K562 (cell line): Measurements from ENCODE around the gene ARHGAP24. TPM values are rescaled to one million over a fixed set of nuclear protein-coding genes. Genes with fewer than 3 reads are reported as not detected.

Source experiments
- JUN ChIP-seq, 2 experiments: sonication (generic) in 1 of 2; formaldehyde crosslinking in 1 of 2; IDR thresholded peaks; 2 replicates each; pipeline versions ENCODE4 v1.6.1 to v1.8.0; 2012 to 2022; ENCODE audit warnings: borderline replicate concordance in 2 of 2, mild to moderate bottlenecking in 2 of 2, improper control_type of control experiment in 1 of 2, low read depth in 1 of 2, low read length in 1 of 2, missing genetic modification reagents in 1 of 2
- MAFF ChIP-seq: IDR thresholded peaks from 2 replicates; pipeline ENCODE4 v1.6.1; 2012; ENCODE audit warnings: low read length, improper control_type of control experiment
- MCM2 ChIP-seq: fragments of 450-650 bp; IDR thresholded peaks from 2 replicates; pipeline ENCODE4 v1.6.1; 2017; ENCODE audit warnings: low read depth, mild to moderate bottlenecking
- NUFIP1 ChIP-seq: fragments of 450-650 bp; IDR thresholded peaks from 2 replicates; pipeline ENCODE4 v1.6.1; 2018; ENCODE audit not compliant: partially characterized antibody
- TAF15 ChIP-seq: fragments of 200-400 bp; formaldehyde crosslinking; IDR thresholded peaks from 2 replicates; pipeline ENCODE4 v1.6.1; 2017; ENCODE audit warnings: mild to moderate bottlenecking, low read depth, low read length, moderate library complexity
- polyA plus RNA-seq, 8 experiments: library from polyadenylated mRNA; depleted of rRNA in 4 of 8; stranded (reverse) in 5 of 8; unstranded in 3 of 8; fragments of >200 nt; fragmentation: Nextera tagmentation in 2 of 8; fragmentation: Illumina TruSeq in 1 of 8; extraction: Ambion mirVana in 2 of 8; extraction: Trizol in 1 of 8; gene quantifications; 2 replicates each; pipeline versions ENCODE4 v1.2.1 to v1.2.3, GENCODE V29; 2011 to 2014; ENCODE audit warnings: inconsistent platforms in 1 of 8, missing spikeins in 1 of 8
- total RNA-seq, 7 experiments: library from RNA; depleted of rRNA in 6 of 7; stranded (reverse); fragments of >200 nt in 6 of 7; fragmentation: Illumina TruSeq in 2 of 7; extraction: Trizol in 2 of 7; gene quantifications; 2 replicates each; pipeline versions ENCODE4 v1.2.1 to v1.2.3, GENCODE V29; 2011 to 2021; ENCODE audit warnings: low replicate concordance in 1 of 7
- TF ChIP-seq, protein P1 (sequence below): fragments of 450-650 bp; formaldehyde crosslinking; IDR thresholded peaks from 2 replicates; pipeline ENCODE4 v1.4.0; 2020; ENCODE audit warnings: mild to moderate bottlenecking, moderate library complexity
- TF ChIP-seq, protein P2 (sequence below), 2 experiments: fragments of 450-650 bp; IDR thresholded peaks; 2 replicates each; pipeline ENCODE4 v1.6.1; 2016; ENCODE audit warnings: mild to moderate bottlenecking in 2 of 2, borderline replicate concordance in 1 of 2, low read depth in 1 of 2, moderate library complexity in 1 of 2
- TF ChIP-seq, protein P3 (sequence below): sonication (generic); formaldehyde crosslinking; IDR thresholded peaks from 2 replicates; pipeline ENCODE4 v1.4.0; 2020; ENCODE audit warnings: mild to moderate bottlenecking, missing genetic modification reagents
- TF ChIP-seq, protein P4 (sequence below): fragments of 450-650 bp; formaldehyde crosslinking; IDR thresholded peaks from 2 replicates; pipeline ENCODE4 v1.4.0; 2020; ENCODE audit warnings: mild to moderate bottlenecking, moderate library complexity

ARHGAP24 gene
- total and polyA plus RNA-seq, 9 of the 15 experiments (the other 6 are each of a cell fraction or from before 2014, with no cell fraction given) = 8.0 to 22.6 (median 14.0) TPM

DNA sequence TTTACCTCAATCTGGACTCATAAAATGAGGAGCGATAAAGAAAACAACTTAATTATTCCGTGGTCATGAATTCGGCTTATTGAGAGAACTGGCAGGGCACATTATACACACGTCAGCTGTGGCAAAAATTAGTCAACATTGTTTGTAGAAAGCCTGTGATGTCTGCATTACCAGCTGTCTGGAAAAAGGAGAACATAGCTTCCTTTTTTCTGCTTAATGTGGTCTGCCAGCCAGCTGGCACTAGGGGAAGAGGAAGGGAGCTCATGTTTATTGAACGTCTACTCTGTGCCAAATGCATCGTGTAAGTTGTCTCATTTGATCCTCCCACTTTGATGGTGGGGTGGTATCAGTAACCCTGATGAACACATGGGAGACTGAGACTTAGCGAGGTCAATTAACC lies 367.6 kb downstream of the ARHGAP24 start (continued):
- TF ChIP-seq, protein P1, sequence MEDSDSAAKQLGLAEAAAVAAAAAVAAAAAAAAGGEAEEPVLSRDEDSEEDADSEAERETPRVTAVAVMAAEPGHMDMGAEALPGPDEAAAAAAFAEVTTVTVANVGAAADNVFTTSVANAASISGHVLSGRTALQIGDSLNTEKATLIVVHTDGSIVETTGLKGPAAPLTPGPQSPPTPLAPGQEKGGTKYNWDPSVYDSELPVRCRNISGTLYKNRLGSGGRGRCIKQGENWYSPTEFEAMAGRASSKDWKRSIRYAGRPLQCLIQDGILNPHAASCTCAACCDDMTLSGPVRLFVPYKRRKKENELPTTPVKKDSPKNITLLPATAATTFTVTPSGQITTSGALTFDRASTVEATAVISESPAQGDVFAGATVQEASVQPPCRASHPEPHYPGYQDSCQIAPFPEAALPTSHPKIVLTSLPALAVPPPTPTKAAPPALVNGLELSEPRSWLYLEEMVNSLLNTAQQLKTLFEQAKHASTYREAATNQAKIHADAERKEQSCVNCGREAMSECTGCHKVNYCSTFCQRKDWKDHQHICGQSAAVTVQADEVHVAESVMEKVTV (CRISPR knock-in tag) = no peak
- TF ChIP-seq JUN (IDR thresholded peaks at IDR 0.05; ENCODE audit: borderline replicate concordance, low read depth, low read length) (no peak), JUN (CRISPR knock-in tag; IDR thresholded peaks at IDR 0.05; ENCODE audit: borderline replicate concordance) (no peak), MAFF (no peak), MCM2 (no peak), NUFIP1 (no peak), TAF15 (no peak)
- TF ChIP-seq, protein P2, sequence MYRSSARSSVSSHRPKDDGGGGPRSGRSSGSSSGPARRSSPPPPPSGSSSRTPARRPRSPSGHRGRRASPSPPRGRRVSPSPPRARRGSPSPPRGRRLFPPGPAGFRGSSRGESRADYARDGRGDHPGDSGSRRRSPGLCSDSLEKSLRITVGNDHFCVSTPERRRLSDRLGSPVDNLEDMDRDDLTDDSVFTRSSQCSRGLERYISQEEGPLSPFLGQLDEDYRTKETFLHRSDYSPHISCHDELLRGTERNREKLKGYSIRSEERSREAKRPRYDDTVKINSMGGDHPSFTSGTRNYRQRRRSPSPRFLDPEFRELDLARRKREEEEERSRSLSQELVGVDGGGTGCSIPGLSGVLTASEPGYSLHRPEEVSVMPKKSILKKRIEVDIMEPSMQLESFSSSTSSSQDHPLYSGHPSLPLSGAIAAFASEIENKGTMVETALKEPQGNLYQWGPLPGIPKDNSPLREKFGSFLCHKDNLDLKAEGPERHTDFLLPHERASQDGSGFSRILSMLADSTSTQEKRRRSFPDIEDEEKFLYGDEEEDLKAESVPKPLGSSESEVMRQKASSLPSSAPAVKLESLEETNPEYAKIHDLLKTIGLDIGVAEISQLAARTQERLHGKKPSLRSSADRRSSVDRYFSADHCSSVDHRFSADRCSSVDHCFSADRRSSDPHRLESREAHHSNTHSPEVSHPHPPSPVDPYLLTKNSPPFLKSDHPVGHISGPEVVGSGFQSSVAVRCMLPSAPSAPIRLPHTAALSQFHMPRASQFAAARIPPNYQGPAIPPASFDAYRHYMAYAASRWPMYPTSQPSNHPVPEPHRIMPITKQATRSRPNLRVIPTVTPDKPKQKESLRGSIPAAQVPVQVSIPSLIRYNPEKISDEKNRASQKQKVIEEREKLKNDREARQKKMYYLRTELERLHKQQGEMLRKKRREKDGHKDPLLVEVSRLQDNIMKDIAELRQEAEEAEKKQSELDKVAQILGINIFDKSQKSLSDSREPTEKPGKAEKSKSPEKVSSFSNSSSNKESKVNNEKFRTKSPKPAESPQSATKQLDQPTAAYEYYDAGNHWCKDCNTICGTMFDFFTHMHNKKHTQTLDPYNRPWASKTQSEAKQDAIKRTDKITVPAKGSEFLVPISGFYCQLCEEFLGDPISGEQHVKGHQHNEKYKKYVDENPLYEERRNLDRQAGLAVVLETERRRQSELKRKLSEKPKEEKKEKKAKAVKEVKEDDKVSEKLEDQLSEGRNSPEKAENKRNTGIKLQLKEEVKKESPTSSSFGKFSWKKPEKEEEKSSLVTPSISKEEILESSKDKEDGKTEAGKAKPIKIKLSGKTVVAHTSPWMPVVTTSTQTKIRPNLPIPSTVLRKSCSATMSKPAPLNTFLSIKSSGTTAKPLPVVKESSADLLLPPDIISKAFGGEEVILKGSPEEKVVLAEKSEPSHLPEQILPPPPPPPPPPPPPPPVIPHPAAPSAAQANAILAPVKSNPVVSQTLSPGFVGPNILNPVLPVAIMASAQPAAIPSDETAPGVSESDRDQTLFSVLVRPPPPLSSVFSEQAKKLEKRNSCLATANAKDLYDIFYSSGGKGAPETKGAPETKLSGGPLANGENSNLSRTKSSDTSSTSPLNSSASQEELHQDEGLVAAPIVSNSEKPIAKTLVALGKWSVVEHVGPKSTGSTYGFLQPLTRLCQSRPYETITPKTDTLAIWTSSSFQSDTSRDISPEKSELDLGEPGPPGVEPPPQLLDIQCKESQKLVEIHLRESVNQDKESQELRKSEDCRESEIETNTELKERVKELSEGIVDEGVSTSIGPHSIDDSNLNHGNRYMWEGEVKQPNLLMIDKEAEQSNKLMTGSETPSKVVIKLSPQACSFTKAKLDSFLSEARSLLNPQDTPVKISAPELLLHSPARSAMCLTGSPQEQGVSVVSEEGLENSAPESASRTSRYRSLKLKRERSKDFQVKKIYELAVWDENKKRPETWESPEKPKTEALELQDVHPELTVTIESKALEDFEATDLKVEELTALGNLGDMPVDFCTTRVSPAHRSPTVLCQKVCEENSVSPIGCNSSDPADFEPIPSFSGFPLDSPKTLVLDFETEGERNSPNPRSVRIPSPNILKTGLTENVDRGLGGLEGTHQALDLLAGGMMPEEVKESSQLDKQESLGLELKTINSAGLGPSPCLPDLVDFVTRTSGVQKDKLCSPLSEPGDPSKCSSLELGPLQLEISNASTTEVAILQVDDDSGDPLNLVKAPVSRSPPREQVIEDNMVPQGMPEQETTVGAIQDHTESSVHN (IDR thresholded peaks at IDR 0.05; ENCODE audit: borderline replicate concordance in 1 of 2, low read depth in 1 of 2) = no peak
- TF ChIP-seq, protein P3, sequence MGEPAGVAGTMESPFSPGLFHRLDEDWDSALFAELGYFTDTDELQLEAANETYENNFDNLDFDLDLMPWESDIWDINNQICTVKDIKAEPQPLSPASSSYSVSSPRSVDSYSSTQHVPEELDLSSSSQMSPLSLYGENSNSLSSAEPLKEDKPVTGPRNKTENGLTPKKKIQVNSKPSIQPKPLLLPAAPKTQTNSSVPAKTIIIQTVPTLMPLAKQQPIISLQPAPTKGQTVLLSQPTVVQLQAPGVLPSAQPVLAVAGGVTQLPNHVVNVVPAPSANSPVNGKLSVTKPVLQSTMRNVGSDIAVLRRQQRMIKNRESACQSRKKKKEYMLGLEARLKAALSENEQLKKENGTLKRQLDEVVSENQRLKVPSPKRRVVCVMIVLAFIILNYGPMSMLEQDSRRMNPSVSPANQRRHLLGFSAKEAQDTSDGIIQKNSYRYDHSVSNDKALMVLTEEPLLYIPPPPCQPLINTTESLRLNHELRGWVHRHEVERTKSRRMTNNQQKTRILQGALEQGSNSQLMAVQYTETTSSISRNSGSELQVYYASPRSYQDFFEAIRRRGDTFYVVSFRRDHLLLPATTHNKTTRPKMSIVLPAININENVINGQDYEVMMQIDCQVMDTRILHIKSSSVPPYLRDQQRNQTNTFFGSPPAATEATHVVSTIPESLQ (CRISPR knock-in tag) = no peak
- TF ChIP-seq, protein P4, sequence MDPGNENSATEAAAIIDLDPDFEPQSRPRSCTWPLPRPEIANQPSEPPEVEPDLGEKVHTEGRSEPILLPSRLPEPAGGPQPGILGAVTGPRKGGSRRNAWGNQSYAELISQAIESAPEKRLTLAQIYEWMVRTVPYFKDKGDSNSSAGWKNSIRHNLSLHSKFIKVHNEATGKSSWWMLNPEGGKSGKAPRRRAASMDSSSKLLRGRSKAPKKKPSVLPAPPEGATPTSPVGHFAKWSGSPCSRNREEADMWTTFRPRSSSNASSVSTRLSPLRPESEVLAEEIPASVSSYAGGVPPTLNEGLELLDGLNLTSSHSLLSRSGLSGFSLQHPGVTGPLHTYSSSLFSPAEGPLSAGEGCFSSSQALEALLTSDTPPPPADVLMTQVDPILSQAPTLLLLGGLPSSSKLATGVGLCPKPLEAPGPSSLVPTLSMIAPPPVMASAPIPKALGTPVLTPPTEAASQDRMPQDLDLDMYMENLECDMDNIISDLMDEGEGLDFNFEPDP = no peak
- TF ChIP-seq, all 486 proteins: peak for 0
